GM12878 (cell line): ENCODE measurements around the gene HMCN1. TPM values are rescaled to one million over a fixed set of nuclear protein-coding genes. Genes with fewer than 3 reads are reported as not detected.

Source experiments
- ATAC-seq: fragments of 200-7000 bp; cut with Tn5 transposase; 3 replicates; pipeline ENCODE4 v1.9.1; 2020; ENCODE audit warnings: mild to moderate bottlenecking, moderate library complexity
- BruUV-seq: library from RNA; stranded (reverse); fragments of 400-500 nt; replicated peaks from 2 replicates; lab custom pipeline; 2021; lab: Mats Ljungman, UMichigan
- CTCF ChIA-PET: fragments of 300-600 bp; sonication (Branson Sonifier 250); formaldehyde crosslinking; extraction: SDS; loops from one replicate; lab custom pipeline; 2021; ENCODE audit warnings: inconsistent platforms; lab: Yijun Ruan, JAX
- POLR2A ChIA-PET: fragments of 350-600 bp; formaldehyde crosslinking; extraction: SDS; loops from one replicate; lab custom pipeline; 2021; ENCODE audit warnings: inconsistent platforms; lab: Charles Lee
- RAD21 ChIA-PET: fragments of 300-600 bp; sonication (Branson Sonifier 250); formaldehyde crosslinking; loops from one replicate; lab custom pipeline; 2023; ENCODE audit warnings: antibody characterized with exemption; ENCODE audit not compliant: unreplicated experiment; lab: Charles Lee
- SMC1A ChIA-PET: fragments of 300-600 bp; sonication (Branson Sonifier 250); formaldehyde crosslinking; loops from one replicate; lab custom pipeline; 2023; ENCODE audit not compliant: unreplicated experiment, uncharacterized antibody; lab: Charles Lee
- DNase-seq: peaks from one replicate; pipeline ENCODE4 v3.0.0-alpha.2; 2011; ENCODE audit warnings: low read depth, low spot score
- FAIRE-seq: peaks from 3 replicates; lab custom pipeline; 2011; peaks lifted over from hg19 to GRCh38; lab: Jason Lieb, UNC
- H2AFZ ChIP-seq: 2 replicates; pipeline ENCODE4 v1.6.0; 2011; ENCODE audit warnings: low read depth, low read length, control low read depth; ENCODE audit not compliant: control insufficient read depth
- H3K27ac ChIP-seq: 2 replicates; pipeline ENCODE4 v1.5.1; 2011; ENCODE audit warnings: control low read depth; ENCODE audit not compliant: control insufficient read depth, insufficient read depth
- H3K27me3 ChIP-seq, 2 experiments: replicated peaks in 1 of 2; 2 replicates each; pipeline versions ENCODE4 v1.6.0 to v1.6.1; 2011; ENCODE audit warnings: low read length in 1 of 2; ENCODE audit not compliant: control insufficient read depth in 2 of 2, insufficient read depth in 2 of 2
- H3K36me3 ChIP-seq, 2 experiments: 2 replicates each; pipeline ENCODE4 v1.5.1; 2011; ENCODE audit warnings: low read length in 1 of 2; ENCODE audit not compliant: control insufficient read depth in 2 of 2, insufficient read depth in 2 of 2
- H3K4me1 ChIP-seq: 2 replicates; pipeline ENCODE4 v1.6.1; 2011; ENCODE audit warnings: mild to moderate bottlenecking, low read length, moderate library complexity, mixed read lengths; ENCODE audit not compliant: control insufficient read depth, insufficient read depth
- H3K4me2 ChIP-seq: 2 replicates; pipeline ENCODE4 v1.6.0; 2011; ENCODE audit warnings: control low read depth; ENCODE audit not compliant: control insufficient read depth, insufficient read depth
- H3K4me3 ChIP-seq: fragments of 200-600 bp; sonication (generic); 2 replicates; pipeline ENCODE4 v1.5.1; 2016
- H3K79me2 ChIP-seq: 2 replicates; pipeline ENCODE4 v1.6.0; 2011; ENCODE audit warnings: low read length; ENCODE audit not compliant: control insufficient read depth, insufficient read depth
- H3K9ac ChIP-seq: 2 replicates; pipeline ENCODE4 v1.8.0; 2011; ENCODE audit warnings: low read length, control low read depth, mixed read lengths; ENCODE audit not compliant: control insufficient read depth, insufficient read depth
- H3K9me3 ChIP-seq: replicated peaks from 3 replicates; pipeline ENCODE4 v1.5.1; 2011; ENCODE audit warnings: mild to moderate bottlenecking, low read length; ENCODE audit not compliant: control insufficient read depth, insufficient read depth
- H4K20me1 ChIP-seq: 2 replicates; pipeline ENCODE4 v1.6.0; 2011; ENCODE audit not compliant: control insufficient read depth, insufficient read depth
- CREB1 ChIP-seq: IDR thresholded peaks from 2 replicates; pipeline ENCODE4 v1.6.1; 2012; ENCODE audit warnings: low read depth, mild to moderate bottlenecking, inconsistent platforms
- ESRRA ChIP-seq: IDR thresholded peaks from 2 replicates; pipeline ENCODE4 v1.6.1; 2012; ENCODE audit warnings: mild to moderate bottlenecking, low read length, improper control_type of control experiment
- GABPA ChIP-seq: IDR thresholded peaks from 2 replicates; pipeline ENCODE4 v1.6.1; 2014; ENCODE audit warnings: antibody characterized with exemption, low read depth, mild to moderate bottlenecking, inconsistent platforms
- HDAC2 ChIP-seq: fragments of 200-600 bp; sonication (generic); IDR thresholded peaks from 2 replicates; pipeline ENCODE4 v1.6.1; 2017
- MAX ChIP-seq: IDR thresholded peaks from 2 replicates; pipeline ENCODE4 v1.6.1; 2012; ENCODE audit warnings: low read depth, low read length, improper control_type of control experiment
- MEF2A ChIP-seq: IDR thresholded peaks from 2 replicates; pipeline ENCODE4 v1.6.1; 2011; ENCODE audit warnings: low read depth, mild to moderate bottlenecking, low read length, moderate library complexity; ENCODE audit not compliant: insufficient read depth
- POLR2A ChIP-seq: IDR thresholded peaks from 2 replicates; pipeline ENCODE4 v1.6.1; 2011; ENCODE audit warnings: low read depth, mild to moderate bottlenecking, low read length
- POU2F2 ChIP-seq: IDR thresholded peaks from 3 replicates; pipeline ENCODE4 v1.6.1; 2011; ENCODE audit warnings: low read depth, mild to moderate bottlenecking, low read length, borderline replicate concordance
- RBBP5 ChIP-seq: fragments of 200-600 bp; sonication (generic); conservative IDR thresholded peaks from 2 replicates; pipeline ENCODE4 v1.6.1; 2016
- TARDBP ChIP-seq: IDR thresholded peaks from 2 replicates; pipeline ENCODE4 v1.6.1; 2016; ENCODE audit warnings: borderline replicate concordance
- TCF12 ChIP-seq: IDR thresholded peaks from 2 replicates; pipeline ENCODE4 v1.6.1; 2011; ENCODE audit warnings: low read depth, mild to moderate bottlenecking, low read length
- TCF7 ChIP-seq: IDR thresholded peaks from 2 replicates; pipeline ENCODE4 v1.6.1; 2014; ENCODE audit warnings: antibody characterized with exemption, borderline replicate concordance
- WGBS: methylation state at CpG from one replicate; pipeline ENCODE4 v1.1.6; 2016; ENCODE audit warnings: low lambda C conversion rate; ENCODE audit not compliant: insufficient replicate concordance, insufficient coverage; ENCODE audit errors: missing lambda C conversion rate; 5-methylcytosine and 5-hydroxymethylcytosine counted together
- in situ Hi-C: fragments of 300-500 bp; cut with MboI; formaldehyde crosslinking; loops from 9 replicates; pipeline ENCODE4 v1.14.3; 2018; ENCODE audit warnings: mixed read lengths
- intact Hi-C: fragments of 100-400 bp; cut with micrococcal nuclease; formaldehyde crosslinking; loops from one replicate; pipeline ENCODE4 v1.14.2; 2022; ENCODE audit not compliant: unreplicated experiment
- polyA plus RNA-seq, 11 experiments: library from polyadenylated mRNA; depleted of rRNA in 4 of 11; unstranded in 6 of 11; stranded (reverse) in 5 of 11; fragments of >200 nt; fragmentation: Nextera tagmentation in 4 of 11; fragmentation: Illumina TruSeq in 1 of 11; extraction: Ambion mirVana in 4 of 11; extraction: Trizol in 1 of 11; gene quantifications; 1 replicate in 1 of 11; 2 replicates in 10 of 11; pipeline versions ENCODE4 v1.2.1 to v1.2.3, GENCODE V29; 2011 to 2016; ENCODE audit warnings: inconsistent platforms in 2 of 11, missing spikeins in 2 of 11, low read depth in 1 of 11
- total RNA-seq, 4 experiments: library from RNA; depleted of rRNA in 3 of 4; stranded (reverse); fragments of >200 nt in 3 of 4; fragmentation: Illumina TruSeq in 1 of 4; extraction: Trizol in 1 of 4; gene quantifications; 2 replicates each; pipeline versions ENCODE4 v1.2.1 to v1.2.3, GENCODE V29; 2013 to 2021
- TF ChIP-seq, protein P1 (sequence below): fragments of 450-650 bp; IDR thresholded peaks from 2 replicates; pipeline ENCODE4 v1.6.1; 2016; ENCODE audit warnings: mild to moderate bottlenecking, moderate library complexity, borderline replicate concordance
- TF ChIP-seq, protein P2 (sequence below): fragments of 450-650 bp; IDR thresholded peaks from 2 replicates; pipeline ENCODE4 v1.6.1; 2018; ENCODE audit warnings: borderline replicate concordance, mild to moderate bottlenecking; ENCODE audit not compliant: partially characterized antibody
- TF ChIP-seq, protein P3 (sequence below): fragments of 450-650 bp; IDR thresholded peaks from 2 replicates; pipeline ENCODE4 v1.6.1; 2016; ENCODE audit warnings: mild to moderate bottlenecking

Gene HMCN1
- total and polyA plus RNA-seq, 10 of the 15 experiments (the other 5 are each of a cell fraction or from before 2014, with no cell fraction given), result under 0.01 to 0.07 TPM; not detected in 8

DNA sequence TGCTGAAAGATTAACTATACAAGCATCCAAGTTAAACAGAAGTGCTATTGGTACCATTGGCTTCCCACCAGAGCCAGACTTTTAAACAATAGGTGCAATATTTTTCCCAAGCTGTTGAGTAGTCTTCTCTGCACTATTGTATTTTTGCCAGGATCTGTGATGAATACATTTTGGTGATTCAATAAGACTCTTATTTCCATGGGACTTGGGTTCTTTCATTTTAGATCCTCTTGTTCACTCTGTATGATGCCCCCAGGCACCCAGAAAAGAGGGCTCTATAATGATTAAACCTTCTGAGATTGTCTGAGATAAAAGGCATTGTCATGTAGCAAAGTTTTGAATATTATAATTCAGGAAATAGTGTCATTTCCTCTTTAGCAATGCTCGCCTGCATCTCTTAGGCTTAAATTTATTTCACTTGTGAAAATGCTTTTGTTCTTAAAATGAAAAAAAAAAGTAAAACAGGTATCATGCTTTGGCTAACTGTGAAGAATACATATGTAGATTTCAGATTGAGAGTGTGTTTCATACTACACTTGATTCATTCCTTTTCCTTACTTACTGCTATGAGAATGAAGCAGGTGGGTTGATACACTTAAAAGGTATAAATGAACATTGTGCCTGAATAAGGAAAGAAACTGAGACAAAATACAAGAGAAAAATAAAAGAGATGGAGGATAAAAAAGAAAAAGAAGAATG lies 275.0 kb downstream of the HMCN1 start:
- SMC1A ChIA-PET, result no interaction called here
- Histone ChIP-seq H3K4me1 (no peaks in the 10 kb centered on the region), H4K20me1 (no peaks in the 10 kb centered on the region), H3K4me3 (no peak overlapping the region), H3K36me3 (no peaks in the 10 kb centered on the region), H2AFZ (no peak overlapping the region), H3K4me2 (no peak overlapping the region), H3K27ac (no peak overlapping the region), H3K9me3 (no peaks in the 10 kb centered on the region), H3K9ac (no peak overlapping the region), H3K79me2 (no peaks in the 10 kb centered on the region), H3K27me3 (no peaks in the 10 kb centered on the region)
- FAIRE-seq, result no peak
- no peak for ATAC-seq
- in situ Hi-C loops (no loop called here), intact Hi-C loops (no loop called here)
- CTCF ChIA-PET, result interaction anchor here (1.0 kb wide), 1 partner anchor 19 kb away, joined by 3 read pairs; no protein-coding TSS in a partner anchor
- POLR2A ChIA-PET, result no interaction called here
- WGBS, result 0% methylated on average over 1 of the region's 1 CpG
- RAD21 ChIA-PET, result no interaction called here
- no TSS peak for BruUV-seq
- TF ChIP-seq CREB1, result no peak
- TF ChIP-seq TCF12, result no peak
- TF ChIP-seq RBBP5, result no peak
- TF ChIP-seq GABPA, result no peak
- no peak for TF ChIP-seq HDAC2
- TF ChIP-seq, protein P1, sequence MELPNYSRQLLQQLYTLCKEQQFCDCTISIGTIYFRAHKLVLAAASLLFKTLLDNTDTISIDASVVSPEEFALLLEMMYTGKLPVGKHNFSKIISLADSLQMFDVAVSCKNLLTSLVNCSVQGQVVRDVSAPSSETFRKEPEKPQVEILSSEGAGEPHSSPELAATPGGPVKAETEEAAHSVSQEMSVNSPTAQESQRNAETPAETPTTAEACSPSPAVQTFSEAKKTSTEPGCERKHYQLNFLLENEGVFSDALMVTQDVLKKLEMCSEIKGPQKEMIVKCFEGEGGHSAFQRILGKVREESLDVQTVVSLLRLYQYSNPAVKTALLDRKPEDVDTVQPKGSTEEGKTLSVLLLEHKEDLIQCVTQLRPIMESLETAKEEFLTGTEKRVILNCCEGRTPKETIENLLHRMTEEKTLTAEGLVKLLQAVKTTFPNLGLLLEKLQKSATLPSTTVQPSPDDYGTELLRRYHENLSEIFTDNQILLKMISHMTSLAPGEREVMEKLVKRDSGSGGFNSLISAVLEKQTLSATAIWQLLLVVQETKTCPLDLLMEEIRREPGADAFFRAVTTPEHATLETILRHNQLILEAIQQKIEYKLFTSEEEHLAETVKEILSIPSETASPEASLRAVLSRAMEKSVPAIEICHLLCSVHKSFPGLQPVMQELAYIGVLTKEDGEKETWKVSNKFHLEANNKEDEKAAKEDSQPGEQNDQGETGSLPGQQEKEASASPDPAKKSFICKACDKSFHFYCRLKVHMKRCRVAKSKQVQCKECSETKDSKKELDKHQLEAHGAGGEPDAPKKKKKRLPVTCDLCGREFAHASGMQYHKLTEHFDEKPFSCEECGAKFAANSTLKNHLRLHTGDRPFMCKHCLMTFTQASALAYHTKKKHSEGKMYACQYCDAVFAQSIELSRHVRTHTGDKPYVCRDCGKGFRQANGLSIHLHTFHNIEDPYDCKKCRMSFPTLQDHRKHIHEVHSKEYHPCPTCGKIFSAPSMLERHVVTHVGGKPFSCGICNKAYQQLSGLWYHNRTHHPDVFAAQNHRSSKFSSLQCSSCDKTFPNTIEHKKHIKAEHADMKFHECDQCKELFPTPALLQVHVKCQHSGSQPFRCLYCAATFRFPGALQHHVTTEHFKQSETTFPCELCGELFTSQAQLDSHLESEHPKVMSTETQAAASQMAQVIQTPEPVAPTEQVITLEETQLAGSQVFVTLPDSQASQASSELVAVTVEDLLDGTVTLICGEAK, result no peak
- TF ChIP-seq ESRRA, result no peak
- TF ChIP-seq, protein P2, sequence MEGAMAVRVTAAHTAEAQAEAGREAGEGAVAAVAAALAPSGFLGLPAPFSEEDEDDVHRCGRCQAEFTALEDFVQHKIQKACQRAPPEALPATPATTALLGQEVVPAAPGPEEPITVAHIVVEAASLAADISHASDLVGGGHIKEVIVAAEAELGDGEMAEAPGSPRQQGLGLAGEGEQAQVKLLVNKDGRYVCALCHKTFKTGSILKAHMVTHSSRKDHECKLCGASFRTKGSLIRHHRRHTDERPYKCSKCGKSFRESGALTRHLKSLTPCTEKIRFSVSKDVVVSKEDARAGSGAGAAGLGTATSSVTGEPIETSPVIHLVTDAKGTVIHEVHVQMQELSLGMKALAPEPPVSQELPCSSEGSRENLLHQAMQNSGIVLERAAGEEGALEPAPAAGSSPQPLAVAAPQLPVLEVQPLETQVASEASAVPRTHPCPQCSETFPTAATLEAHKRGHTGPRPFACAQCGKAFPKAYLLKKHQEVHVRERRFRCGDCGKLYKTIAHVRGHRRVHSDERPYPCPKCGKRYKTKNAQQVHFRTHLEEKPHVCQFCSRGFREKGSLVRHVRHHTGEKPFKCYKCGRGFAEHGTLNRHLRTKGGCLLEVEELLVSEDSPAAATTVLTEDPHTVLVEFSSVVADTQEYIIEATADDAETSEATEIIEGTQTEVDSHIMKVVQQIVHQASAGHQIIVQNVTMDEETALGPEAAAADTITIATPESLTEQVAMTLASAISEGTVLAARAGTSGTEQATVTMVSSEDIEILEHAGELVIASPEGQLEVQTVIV, result no peak
- no peak for TF ChIP-seq TCF7
- no peak for TF ChIP-seq MEF2A
- no peak for TF ChIP-seq TARDBP
- TF ChIP-seq, protein P3, sequence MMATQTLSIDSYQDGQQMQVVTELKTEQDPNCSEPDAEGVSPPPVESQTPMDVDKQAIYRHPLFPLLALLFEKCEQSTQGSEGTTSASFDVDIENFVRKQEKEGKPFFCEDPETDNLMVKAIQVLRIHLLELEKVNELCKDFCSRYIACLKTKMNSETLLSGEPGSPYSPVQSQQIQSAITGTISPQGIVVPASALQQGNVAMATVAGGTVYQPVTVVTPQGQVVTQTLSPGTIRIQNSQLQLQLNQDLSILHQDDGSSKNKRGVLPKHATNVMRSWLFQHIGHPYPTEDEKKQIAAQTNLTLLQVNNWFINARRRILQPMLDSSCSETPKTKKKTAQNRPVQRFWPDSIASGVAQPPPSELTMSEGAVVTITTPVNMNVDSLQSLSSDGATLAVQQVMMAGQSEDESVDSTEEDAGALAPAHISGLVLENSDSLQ, result no peak
- TF ChIP-seq POLR2A, result no peak
- no peak for TF ChIP-seq POU2F2
- TF ChIP-seq MAX, result no peak
- TF ChIP-seq, all 136 proteins: peak for 0
- no peak for DNase-seq
